NCI-H2029 treated with DMSO at 0.1 percent for 48 hours (cell line): ENCODE measurements around the gene DCLRE1B.
"Not testable (repeated sequence)": the region's sequence is repeated elsewhere in the genome, so short reads cannot be mapped to it uniquely, and the experiment has no call there.

Experiments used
- DNase-seq: peaks from one replicate; lab custom pipeline; 2025; lab: John Stamatoyannopoulos, UW

DCLRE1B gene

DNA sequence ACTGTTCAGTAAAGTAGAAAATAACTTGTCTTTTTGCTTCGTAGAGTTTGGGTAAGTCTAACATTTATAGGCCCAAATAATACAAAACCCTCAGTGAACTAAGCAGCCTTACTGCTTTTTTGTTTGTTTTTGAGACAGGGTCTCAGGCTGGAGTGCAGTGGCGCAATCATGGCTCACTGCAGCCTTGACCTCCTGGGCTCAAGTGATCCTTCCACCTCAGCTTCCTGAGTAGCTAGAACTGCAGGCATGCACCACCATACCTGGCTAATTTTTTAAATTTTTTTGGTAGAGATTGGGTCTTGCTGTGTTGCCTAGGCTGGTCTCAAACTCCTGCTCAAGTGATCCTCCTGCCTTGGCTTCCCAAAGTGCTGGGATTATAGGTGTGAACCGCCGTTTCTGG lies 43.0 kb downstream of the DCLRE1B start:
- DNase-seq = not testable (repeated sequence)

DNA sequence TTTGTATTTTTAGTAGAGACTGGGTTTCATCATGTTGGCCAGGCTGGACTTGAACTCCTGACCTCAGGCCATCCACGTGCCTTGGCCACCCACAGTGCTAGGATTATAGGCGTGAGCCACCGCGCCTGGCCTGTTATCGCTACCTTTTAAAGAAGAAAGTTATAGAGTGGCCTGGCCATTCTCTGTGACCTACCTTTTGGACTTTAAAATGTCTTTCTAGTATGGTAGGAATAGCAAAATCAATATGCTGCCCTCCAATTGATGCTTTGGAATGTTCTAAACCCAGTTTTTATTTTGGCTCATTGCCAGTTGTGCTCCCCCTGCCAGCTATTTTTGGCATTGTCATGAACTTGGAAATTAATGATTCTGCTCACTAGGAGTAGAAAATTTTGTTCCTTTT lies 43.9 kb downstream of the DCLRE1B start:
- no peak for DNase-seq

DNA sequence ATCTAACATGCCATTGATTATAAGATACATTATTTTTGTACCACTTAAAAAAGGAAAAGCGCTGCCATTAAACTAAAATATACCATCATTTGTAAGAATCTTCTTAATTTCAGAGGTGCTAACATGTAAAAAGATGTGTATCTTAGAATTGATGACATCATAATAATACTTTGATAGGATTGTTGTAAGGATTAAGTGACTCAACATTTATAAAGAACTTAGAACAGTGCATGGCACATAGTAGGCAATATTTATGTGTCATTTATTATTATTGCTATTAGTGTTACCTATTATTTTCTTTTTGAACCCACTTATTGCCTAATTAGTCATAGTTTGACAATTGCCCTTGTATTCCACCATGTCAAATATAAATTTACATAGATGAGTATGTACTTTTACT lies 45.8 kb downstream of the DCLRE1B start:
- no peak for DNase-seq

GRCh38 chr1:113951719-113952118 lies 46.6 kb downstream of the DCLRE1B start:
- no peak for DNase-seq

DNA sequence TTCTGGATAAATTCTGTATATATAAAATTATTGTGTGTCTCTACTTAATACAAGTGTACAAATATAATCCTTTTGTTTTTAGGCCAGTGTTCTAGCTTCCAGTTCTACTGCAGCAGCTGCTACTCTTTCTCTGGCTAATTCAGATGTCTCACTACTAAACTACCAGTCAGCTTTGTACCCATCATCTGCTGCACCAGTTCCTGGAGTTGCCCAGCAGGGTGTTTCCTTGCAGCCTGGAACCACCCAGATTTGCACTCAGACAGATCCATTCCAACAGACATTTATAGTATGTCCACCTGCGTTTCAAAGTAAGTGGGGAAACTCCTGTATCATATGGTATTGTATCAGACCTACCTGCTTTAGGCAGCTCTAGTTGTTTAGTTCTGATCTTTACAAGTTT lies 52.9 kb downstream of the DCLRE1B start:
- DNase-seq = no peak

DNA sequence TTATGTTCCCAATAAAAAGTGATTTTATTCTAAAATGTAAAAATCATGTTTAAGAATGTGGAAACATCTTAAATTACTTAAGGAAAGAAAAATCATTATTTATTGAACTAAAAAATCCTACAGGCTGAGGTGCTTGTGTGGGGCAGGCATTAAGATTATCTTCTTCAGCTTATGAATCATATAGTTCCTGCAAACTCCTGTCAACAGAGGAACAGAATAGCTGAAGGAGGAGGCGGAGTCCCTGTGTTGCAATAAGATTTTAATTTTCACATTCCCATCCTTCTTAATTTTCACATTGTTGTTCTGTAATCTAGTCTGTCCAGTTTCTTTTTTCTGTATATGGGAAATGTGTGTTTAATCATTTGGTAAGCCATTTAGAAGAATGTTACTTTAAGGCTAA lies 53.6 kb downstream of the DCLRE1B start:
- DNase-seq = no peak

GRCh38 chr1:113963281-113963906 lies 58.3 kb downstream of the DCLRE1B start:
- DNase-seq = no peak
